Measurements from ENCODE around the gene CCM2.

The CCM2 gene

GRCh38 chr7:45000093-45001032, at the start of gene CCM2:
TSS of gene CCM2 (plus strand) at chr7:45000201. CDS start at chr7:45000334, 133 bp downstream.
- DNase-seq (ENCODE audit: low read depth in 2 of 2), result no peak

- no peak for DNase-seq (ENCODE audit: low read depth in 2 of 2)
Observed at GRCh38 chr7:44953156-44953555, 46.8 kb upstream of the CCM2 start.

GRCh38 chr7:44955733-44956132, 44.3 kb upstream of the CCM2 start:
- DNase-seq (ENCODE audit: low read depth in 2 of 2), result no peak

GRCh38 chr7:44956157-44956766, 43.7 kb upstream of the CCM2 start:
- no peak for DNase-seq (ENCODE audit: low read depth in 2 of 2)

GRCh38 chr7:44958645-44959344, 41.2 kb upstream of the CCM2 start:
- DNase-seq (ENCODE audit: low read depth in 2 of 2), result no peak

- no peak for DNase-seq (ENCODE audit: low read depth in 2 of 2)
Observed at GRCh38 chr7:44959433-44959951, 40.5 kb upstream of the CCM2 start.

GRCh38 chr7:44960011-44960580, 39.9 kb upstream of the CCM2 start:
- no peak for DNase-seq (ENCODE audit: low read depth in 2 of 2)

- no peak for DNase-seq (ENCODE audit: low read depth in 2 of 2)
Observed at GRCh38 chr7:44961844-44962482, 38.0 kb upstream of the CCM2 start.

- DNase-seq (ENCODE audit: low read depth in 2 of 2), result no peak
Observed at GRCh38 chr7:44962483-44963251, 37.3 kb upstream of the CCM2 start.

GRCh38 chr7:44963364-44964290, 36.4 kb upstream of the CCM2 start:
- no peak for DNase-seq (ENCODE audit: low read depth in 2 of 2)

GRCh38 chr7:44964384-44964830, 35.6 kb upstream of the CCM2 start:
- DNase-seq (ENCODE audit: low read depth in 2 of 2), result no peak

- DNase-seq (ENCODE audit: low read depth in 2 of 2), result no peak
Observed at GRCh38 chr7:44964831-44965440, 35.1 kb upstream of the CCM2 start.

- no peak for DNase-seq (ENCODE audit: low read depth in 2 of 2)
Observed at GRCh38 chr7:44965441-44965903, 34.5 kb upstream of the CCM2 start.

GRCh38 chr7:44965937-44966730, 33.9 kb upstream of the CCM2 start:
- DNase-seq (ENCODE audit: low read depth in 2 of 2), result no peak

- DNase-seq (ENCODE audit: low read depth in 2 of 2), result no peak
Observed at GRCh38 chr7:44966731-44967538, 33.1 kb upstream of the CCM2 start.

- DNase-seq (ENCODE audit: low read depth in 2 of 2), result no peak
Observed at GRCh38 chr7:44967571-44968446, 32.2 kb upstream of the CCM2 start.
